HG03025 (cell line): ENCODE results near the gene TBC1D3B.
"Not testable (repeated sequence)": the region's sequence is repeated elsewhere in the genome, so short reads cannot be mapped to it uniquely, and the experiment has no call there.

ENCODE experiments used
- ATAC-seq: cut with Tn5 transposase; IDR thresholded peaks from one replicate; pipeline ENCODE4 v1.9.1; 2021; ENCODE audit warnings: mild to moderate bottlenecking, moderate library complexity; ENCODE audit not compliant: unreplicated experiment, low FRiP score

TBC1D3B gene

DNA sequence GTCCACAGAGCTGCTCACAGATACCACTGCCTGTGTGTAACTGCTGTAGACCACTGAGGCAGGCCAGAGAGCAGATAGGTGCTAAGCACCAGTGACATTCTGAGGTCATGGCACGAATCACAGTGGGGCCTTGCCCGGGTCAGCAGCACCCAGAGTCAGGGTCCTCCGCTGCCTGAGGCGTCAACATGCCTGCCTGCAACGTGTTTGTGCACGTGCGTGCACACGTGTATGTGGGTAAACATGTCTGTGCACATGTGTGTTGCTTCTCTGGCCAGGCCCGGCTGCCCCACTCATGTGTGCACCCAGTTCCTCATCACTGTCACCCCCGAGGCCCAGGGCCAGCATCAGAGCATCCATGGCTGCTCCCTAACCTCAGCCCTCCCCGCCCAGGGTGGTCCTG is at the start of gene TBC1D3B:
Gene TBC1D3B (minus strand): TSS at position 101 of the 400 bp plus-strand sequence. CDS start 1,586 bp downstream, outside the sequence.
- not testable (repeated sequence) for ATAC-seq

DNA sequence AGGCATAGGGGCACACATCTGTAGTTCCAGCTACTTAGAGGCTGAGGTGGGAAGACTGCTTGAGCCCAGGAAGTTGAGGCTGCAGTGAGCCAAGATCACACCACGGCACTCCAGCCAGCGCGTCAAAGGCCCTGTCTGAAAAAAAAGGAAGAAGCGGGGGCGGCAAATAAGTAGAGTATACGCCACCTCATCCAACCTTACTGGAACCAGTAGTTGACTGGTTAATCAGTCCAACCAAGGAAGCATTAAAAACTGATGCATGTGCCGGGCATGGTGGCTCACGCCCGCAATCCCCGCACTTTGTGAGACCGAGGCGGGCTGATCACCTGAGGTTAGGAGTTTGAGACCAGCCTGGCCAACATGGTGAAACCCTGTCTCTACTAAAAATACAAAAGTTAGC is 46.5 kb upstream of the TBC1D3B start:
- ATAC-seq = not testable (repeated sequence)

DNA sequence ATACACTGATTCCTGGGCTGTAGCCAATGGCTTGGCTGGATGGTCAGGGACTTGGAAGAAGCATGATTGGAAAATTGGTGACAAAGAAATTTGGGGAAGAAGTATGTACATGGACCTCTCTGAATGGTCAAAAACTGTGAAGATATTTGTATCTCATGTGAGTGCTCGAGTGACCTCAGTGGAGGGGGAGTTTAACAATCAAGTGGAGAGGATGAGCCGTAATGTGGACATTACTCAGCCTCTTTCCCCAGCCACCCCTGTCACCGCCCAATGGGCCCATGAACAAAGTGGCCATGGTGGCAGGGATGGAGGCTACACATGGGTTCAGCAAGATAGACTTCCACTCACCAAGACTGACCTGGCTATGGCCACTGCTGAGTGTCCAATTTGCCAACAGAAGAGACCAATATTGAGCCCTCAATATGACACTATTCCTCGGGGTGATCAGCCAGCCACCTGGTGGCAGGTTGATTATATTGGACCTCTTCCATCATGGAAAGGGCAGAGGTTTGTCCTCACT is 45.2 kb upstream of the TBC1D3B start:
- ATAC-seq = not testable (repeated sequence)

DNA sequence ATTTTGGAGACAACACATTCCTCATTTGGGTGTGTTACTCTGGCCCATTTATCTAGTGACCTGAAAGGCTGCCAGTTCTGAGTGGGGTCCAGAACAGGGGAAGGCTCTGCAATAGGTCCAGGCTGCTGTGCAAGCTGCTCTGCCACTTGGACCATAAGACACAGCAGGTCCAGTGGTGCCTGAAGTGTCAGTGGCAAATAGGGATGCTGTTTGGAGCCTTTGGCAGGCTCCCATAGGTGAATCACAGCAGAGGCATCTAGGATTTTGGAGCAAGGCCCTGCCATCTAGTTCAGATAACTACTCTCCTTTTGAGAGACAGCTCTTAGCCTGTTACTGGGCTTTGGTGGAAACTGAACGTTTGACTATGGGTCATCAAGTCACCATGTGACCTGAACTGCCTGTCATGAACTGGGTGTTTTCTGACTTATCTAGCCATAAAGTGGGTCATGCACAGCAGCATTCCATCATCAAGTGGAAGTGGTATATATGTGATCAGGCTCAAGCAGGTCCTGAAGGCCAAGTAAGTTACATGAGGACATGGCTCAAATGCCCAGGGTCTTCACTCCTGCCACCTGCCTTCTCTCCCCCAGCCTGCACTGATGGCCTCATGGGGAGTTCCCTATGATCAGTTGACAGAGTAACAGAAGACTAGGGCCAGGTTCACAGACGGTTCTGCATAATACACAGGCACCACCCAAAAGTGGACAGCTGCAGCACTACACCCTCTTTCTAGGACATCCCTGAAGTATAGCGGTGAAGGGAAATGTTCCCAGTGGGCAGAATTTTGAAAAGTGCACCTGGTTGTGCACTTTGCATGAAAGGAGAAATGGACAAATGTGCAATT is 44.5 kb upstream of the TBC1D3B start:
- ATAC-seq = not testable (repeated sequence)

DNA sequence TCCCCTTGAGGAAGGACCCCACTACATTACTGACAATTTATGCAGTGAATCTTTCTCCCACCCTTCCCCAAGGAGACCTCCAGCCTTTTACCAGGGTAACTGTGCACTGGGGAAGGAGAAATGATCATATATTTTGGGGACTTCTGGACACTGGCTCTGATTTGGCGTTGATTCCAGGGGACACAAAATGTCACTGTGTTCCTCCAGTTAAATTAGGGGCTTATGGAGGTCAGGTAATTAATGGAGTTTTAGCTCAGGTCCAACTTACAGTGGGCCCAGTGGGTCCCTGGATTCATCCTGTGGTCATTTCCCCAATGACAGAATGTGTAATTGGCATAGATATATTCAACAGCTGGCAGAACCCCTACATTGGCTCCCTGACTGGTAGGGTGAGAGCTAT is 43.1 kb upstream of the TBC1D3B start:
- ATAC-seq = not testable (repeated sequence)

DNA sequence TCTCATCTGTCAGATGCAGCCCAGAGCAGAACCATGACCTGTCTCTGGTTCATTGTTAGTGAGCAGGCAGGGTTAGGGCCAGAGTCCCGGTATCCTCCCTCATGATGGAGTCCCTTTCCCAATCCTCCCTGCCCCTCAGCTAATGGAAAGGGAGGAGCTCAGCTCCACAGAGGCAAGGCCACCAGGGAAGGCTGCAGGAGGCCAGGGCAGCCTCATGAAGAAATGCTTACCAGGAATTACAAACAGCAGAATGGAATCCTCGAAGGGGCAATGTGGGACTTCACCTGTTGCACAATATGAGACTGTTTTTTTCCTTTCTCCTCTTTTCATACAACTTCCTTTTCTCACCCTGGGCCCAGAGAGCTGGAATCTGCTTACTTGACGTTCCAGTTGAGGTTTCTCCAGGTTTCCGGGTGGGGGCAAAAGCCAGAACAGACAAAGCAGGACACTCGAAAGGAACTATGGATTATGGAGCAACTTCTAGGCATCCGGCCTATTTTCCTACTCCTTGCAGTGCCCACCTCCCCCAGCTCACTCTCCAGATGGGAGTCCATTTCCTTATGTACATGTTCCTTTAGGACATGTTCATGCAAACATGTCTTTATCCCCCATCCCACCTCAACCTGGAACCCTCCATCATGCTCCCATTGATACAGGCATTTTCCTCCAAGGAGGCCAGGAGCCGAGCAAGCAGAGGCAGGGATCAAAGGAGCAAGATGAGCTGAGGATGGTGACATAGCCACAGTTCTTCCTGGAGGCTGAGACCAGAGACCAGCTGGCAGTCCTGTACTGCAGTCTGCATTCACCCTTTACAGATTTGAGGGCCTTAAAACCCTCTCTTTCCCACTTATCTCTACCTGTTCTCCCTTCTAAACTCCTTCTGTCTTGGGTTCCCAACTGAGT is 39.2 kb upstream of the TBC1D3B start:
- ATAC-seq = not testable (repeated sequence)

DNA sequence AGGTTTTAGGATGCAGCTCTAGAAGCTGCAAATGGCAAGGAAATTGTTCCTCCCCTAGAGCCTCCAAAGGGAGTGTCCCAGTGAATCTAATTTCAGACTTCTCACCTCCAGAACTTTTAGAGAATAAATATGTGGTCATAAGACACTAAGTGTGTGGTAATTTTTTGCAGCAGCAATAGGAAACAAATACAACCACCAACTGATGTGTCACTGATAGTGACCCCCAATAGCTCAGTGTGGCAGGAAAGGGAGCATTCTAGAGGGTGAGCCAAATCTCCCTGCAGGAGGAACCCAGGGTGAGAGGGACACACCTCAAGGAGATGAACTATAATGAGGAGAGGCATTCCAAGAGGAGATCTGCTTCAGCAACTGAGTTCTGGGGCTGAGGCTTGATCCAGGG is 38.5 kb upstream of the TBC1D3B start:
- ATAC-seq = no peak

DNA sequence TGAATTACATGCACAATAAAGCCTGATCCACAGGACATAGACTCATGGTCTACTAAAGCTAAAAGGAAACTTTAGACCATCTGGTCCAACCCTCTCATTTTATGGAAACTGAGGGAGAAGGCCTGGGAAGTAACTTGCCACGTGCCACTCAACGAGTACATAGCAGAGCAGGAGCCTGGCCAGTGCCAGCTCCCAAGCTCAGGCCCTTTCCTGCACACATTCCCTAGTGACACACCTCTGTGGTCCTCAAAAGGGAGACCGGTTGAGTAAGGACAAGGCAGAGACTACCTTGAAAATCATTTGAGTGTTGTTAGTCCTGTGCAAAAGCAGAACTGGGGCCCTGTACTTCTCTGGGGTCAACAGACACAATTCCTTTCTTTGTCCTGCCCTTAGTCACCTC is 37.3 kb upstream of the TBC1D3B start:
- no peak for ATAC-seq

DNA sequence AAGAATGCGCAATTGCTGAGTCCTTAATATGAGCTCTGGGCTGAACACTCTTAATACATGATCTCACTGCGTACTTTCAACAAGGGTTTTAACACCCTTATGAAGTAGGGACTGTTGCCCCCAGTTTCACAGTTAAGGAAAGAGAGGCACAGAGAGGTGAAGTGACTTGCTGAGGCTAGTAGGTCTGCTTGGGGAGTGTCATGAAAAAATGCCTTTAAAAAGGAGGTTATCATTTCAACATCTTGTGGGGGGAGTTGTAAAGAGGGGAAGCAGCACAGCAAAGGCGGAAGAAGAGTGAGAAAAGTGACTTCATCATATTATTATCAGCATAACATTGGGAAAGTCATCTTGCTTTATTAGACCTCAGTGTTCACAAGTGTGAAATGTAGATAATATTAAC is 36.5 kb upstream of the TBC1D3B start:
- no peak for ATAC-seq

DNA sequence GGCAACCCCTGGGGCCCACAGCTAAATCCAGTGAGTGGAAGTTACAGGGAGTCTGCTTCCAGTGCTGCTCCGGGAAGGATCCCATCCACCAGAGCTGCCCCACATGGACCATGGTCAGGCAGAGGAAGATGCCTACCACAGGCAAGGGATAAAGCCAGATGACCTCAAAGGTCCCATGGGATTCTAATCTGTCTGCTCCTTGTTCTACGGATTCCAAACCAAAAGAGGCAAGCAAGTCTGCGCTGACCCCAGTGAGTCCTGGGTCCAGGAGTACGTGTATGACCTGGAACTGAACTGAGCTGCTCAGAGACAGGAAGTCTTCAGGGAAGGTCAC is 35.8 kb upstream of the TBC1D3B start:
- ATAC-seq = no peak

DNA sequence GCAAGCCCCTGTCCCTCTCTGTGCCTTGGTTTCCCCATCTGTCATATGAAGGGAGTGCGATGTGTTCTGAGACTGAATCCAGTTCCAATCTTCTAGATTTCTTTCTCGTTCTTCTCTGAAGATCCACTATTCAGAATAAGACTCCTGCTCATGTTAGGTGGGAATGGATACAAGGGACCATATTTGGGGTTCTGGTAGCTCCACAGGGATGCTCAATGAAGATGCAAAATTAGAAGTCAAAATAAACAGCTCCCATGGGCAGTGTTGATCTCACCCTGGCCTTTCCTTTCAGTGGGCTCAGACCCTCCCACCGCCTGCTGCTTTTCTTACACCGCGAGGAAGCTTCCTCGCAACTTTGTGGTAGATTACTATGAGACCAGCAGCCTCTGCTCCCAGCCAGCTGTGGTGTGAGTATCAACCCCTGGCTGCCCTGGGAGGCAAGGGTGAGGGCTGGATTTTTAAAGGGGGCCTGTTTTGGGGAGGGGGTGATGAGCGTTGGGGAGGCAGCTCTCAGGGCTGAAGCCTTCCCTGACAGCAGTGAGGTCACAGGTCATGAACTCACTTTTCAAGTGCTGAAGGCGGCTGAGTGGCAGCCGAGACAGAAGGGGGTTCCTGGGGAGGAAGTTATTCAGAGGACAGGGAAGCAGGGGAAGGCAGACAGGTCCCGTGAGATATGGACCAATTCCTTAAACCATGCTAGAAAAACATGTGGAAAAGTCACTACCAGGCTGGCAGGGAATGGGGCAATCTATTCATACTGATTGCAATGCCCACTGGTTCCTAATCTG is 35.2 kb upstream of the TBC1D3B start:
- not testable (repeated sequence) for ATAC-seq

DNA sequence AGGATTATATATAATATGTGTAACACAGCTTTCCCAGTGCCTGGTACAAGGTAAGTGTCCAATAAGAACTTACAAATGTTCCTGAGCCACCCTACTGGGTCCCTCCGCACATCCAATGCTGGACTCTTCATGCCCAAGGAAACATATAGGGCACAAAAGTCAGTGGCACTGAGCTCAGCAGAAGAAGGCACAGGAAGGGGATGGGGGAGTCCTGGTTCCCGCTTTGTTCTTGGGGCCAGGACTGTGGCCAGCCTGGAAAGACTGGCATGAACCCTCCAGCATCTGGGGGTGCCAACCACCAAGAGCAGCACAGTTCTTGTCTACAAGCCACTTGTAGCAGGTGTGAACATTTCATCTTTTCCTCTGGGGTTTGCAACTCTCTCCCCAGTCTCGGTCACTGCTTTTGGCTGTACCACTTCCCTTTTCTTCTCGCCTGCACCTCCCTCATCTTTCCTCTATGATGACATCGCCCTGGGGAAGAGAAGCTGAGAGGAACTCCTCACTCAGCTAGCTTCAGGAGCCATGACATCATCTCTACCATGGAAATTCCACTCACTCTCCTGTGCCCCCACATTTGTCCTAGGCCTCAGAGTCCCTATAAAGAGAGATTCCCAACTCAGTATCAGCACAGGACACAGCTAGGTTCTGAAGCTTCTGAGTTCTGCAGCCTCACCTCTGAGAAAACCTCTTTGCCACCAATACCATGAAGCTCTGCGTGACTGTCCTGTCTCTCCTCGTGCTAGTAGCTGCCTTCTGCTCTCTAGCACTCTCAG is 34.2 kb upstream of the TBC1D3B start, which contains the start of gene CCL4L2:
Gene CCL4L2 (plus strand): TSS at position 625 of the 773 bp plus-strand sequence.
- peak; percentile 59 for ATAC-seq

DNA sequence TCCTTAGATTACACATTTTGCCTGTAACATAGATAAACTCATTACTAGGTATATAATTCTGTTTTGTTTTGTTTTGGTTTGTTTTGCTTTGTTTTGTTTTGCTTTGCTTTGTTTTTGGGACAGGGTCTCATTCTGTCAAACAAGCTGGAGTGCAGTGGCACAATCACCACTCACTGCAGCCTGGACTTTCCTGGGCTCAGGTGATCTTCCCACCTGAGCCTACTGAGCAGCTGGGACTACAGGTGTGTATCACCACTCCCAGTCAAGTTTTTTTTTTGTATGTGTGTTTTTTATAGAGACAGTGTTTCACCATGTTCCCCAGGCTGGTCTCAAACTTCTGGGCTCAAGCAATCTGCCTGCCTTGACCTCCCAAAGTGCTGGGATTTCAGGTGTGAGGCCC is 33.1 kb upstream of the TBC1D3B start:
- no peak for ATAC-seq

DNA sequence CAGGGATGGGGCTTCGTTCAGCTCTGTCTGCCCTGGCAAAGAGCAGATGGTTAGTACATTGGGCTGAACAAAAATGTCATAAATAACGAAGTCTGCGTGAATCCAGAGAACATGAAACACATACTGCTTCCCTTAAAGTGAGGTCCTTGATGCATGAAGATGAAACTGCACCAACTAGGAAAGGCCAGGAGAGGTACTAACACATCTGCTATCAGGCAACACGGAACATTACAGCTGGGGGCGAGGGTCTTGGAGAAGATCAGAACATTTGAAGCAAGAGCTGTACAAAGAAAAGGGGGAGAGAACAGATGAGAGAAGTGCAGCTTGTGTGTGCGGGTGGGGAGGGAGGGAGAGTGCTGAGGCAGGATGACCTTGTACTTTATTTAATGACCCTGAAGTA is 30.9 kb upstream of the TBC1D3B start:
- not testable (repeated sequence) for ATAC-seq

DNA sequence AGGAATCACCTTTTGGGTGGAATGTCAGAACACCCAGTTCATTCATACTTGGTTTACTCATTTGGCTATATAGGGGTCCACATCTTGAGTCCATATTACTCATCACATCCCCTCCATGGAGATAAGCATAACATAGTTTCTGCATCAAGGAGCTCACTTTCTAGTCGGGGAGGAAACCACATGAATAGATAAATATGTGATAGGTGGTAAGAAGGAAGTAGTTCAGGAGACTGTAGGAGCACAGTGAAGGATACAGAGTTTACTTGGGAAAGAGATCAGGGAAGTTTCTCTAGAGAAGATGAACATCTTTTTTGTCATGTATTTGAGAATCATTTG is 30.0 kb upstream of the TBC1D3B start:
- ATAC-seq = not testable (repeated sequence)

DNA sequence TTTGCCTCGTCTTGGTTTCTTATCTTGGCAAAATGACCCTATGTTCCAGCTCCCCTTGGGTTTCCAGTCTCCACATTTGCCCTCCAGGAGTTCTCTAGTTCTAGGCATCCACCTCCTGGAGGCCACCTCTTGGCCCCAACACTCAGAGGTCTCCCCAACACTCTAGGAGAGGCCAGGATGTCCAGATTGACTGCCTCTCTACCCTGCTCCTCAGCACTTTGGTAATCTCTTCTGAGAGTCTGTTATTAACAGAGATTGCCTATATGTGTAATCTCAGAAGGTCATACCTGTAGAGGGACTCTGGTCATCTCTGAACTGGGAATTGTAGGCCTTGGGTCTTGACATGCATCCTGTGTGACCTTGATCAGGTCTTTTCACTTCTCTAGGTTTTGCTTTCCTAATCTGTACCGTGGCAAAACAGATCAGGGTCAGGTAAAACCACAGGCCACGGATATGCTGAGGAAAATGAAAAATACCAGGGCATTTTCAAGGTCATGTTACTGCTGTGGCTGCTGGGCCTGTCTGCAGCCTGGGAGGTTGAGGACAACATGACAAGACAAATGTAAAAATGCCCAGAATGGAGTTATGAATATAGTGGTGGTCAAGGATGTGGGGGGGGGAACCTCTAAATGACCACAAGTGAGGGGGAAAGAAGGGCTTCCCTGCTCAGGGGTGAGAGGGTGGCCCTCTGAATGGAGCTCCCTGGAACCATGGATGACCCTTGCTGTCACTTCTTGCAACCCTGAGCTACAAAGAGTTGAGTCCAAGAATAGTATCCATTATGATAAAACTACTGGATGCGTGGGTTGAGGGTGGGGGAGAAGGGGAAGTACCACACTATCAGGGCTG is 29.4 kb upstream of the TBC1D3B start:
- ATAC-seq = no peak

DNA sequence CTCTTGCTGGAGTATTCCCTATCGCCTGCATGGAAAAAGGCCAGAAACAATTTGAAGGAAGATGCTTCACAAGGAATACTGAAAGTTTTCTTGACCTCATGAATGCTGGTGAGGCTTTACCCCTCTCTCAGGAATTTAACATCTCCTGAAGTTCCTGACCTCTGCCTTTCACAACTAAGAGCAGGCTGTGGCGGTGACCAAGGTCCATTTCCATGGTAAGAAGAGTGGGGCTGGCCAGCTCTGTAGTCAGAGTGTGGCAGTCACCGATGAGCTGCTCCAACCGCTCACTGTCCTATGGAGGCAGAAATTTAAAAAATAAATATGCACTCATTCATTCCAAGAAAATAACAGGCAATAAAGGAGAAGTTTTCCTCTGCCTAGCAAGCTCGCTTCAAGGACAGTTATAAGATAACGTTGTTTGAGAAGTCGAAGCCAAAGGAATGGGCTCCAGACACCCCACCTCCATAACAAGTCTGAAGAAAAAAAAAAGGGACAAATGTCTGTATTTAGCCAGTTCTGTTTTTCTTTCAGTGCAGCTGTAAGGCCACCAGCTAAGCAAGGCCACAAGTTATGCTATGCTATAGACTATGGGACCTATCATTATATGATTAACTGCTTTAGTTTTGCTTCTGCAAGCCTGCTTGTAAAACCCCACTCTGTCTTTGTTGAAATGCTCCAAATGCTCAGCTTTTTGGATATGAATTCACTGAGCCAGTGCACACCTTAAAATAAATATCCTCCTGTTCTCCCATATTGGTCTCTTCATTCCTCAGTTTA is 28.5 kb upstream of the TBC1D3B start:
- ATAC-seq = no peak

DNA sequence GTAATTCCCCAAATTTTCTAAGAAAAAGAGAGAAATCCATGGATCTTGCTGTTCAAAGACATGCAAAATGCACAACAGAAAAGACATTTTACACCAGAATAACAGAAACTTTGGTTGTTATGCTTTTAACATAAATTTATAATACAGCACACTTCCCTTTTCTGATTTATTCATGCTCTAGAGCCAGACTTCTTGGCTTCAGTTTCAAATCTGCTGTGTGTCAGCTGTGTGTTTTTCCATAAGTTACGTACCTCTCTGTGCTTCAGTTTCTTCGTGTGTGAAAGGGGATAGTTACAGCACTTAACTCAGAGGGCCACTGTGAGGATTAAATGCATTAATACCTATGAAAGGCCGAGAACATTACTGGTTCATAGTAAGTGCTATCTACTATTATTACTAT is 26.9 kb upstream of the TBC1D3B start:
- ATAC-seq = no peak
